Smooth muscle cell (in vitro differentiated cells): ENCODE measurements around the gene EGFR. TPM values are rescaled to one million over a fixed set of nuclear protein-coding genes. Genes with fewer than 3 reads are reported as not detected.

Experiments used
- DNase-seq: peaks from one replicate; lab custom pipeline; 2025; ENCODE audit not compliant: unreplicated experiment; lab: John Stamatoyannopoulos, UW
- H2AFZ ChIP-seq: fragments of 200-600 bp; sonication (generic); 2 replicates; pipeline ENCODE4 v1.6.0; 2016; ENCODE audit warnings: antibody characterized with exemption, low read depth, mild to moderate bottlenecking
- H3F3A ChIP-seq: fragments of 200-600 bp; sonication (generic); 2 replicates; pipeline ENCODE4 v1.6.0; 2017; ENCODE audit warnings: antibody characterized with exemption, low read depth
- H3K27ac ChIP-seq: fragments of 200-600 bp; sonication (generic); 2 replicates; pipeline ENCODE4 v1.5.1; 2016; ENCODE audit warnings: low read depth, mild to moderate bottlenecking
- H3K27me3 ChIP-seq: fragments of 200-600 bp; sonication (generic); 2 replicates; pipeline ENCODE4 v1.6.1; 2016; ENCODE audit warnings: low read depth, mild to moderate bottlenecking
- H3K36me3 ChIP-seq: fragments of 200-600 bp; sonication (generic); 2 replicates; pipeline ENCODE4 v1.5.1; 2016; ENCODE audit warnings: low read depth
- H3K4me1 ChIP-seq: fragments of 200-600 bp; sonication (generic); 2 replicates; pipeline ENCODE4 v1.5.1; 2016; ENCODE audit warnings: low read depth
- H3K4me2 ChIP-seq: fragments of 200-600 bp; sonication (generic); 2 replicates; pipeline ENCODE4 v1.6.0; 2016; ENCODE audit warnings: mild to moderate bottlenecking
- H3K4me3 ChIP-seq: fragments of 200-600 bp; sonication (generic); 2 replicates; pipeline ENCODE4 v1.5.1; 2016; ENCODE audit warnings: mild to moderate bottlenecking
- H3K79me2 ChIP-seq: fragments of 200-600 bp; sonication (generic); 2 replicates; pipeline ENCODE4 v1.6.0; 2016; ENCODE audit warnings: low read depth, mild to moderate bottlenecking
- H3K9ac ChIP-seq: fragments of 200-600 bp; sonication (generic); 2 replicates; pipeline ENCODE4 v1.6.0; 2016; ENCODE audit warnings: low read depth
- H3K9me3 ChIP-seq: fragments of 200-600 bp; sonication (generic); replicated peaks from 2 replicates; pipeline ENCODE4 v1.5.1; 2016; ENCODE audit warnings: low read depth
- H4K20me1 ChIP-seq: fragments of 200-600 bp; sonication (generic); 2 replicates; pipeline ENCODE4 v1.6.0; 2016; ENCODE audit warnings: low read depth
- WGBS: methylation state at CpG from one replicate; pipeline ENCODE4 v1.1.7; 2016; ENCODE audit warnings: low lambda C conversion rate; 5-methylcytosine and 5-hydroxymethylcytosine counted together
- polyA plus RNA-seq: library from polyadenylated mRNA; unstranded; fragments of >200 nt; fragmentation: Nextera tagmentation; extraction: Ambion mirVana; gene quantifications from 2 replicates; pipeline ENCODE4 v1.2.1, GENCODE V29; 2016
- total RNA-seq: library from RNA; depleted of rRNA; stranded (reverse); fragments of >200 nt; gene quantifications from 2 replicates; pipeline ENCODE4 v1.2.3, GENCODE V29; 2014
- TF ChIP-seq, protein P1 (sequence below): fragments of 200-600 bp; sonication (generic); IDR thresholded peaks from 2 replicates; pipeline ENCODE4 v1.5.1; 2017; ENCODE audit warnings: borderline replicate concordance, mild to moderate bottlenecking, antibody characterized with exemption; ENCODE audit not compliant: insufficient read depth, poor library complexity, severe bottlenecking

The EGFR gene
- total and polyA plus RNA-seq, 2 experiments from 2014 or later = 9.0 to 31.1 TPM

- Histone ChIP-seq H4K20me1 (peaks cover 32% of the 10 kb centered on the region), H3K4me3 (no peak overlapping the region), H3K9me3 (no peaks in the 10 kb centered on the region), H3K36me3 (no peaks in the 10 kb centered on the region), H3K9ac (no peak overlapping the region), H3K27ac (no peak overlapping the region), H2AFZ (no peak overlapping the region), H3K27me3 (no peaks in the 10 kb centered on the region), H3K4me2 (no peak overlapping the region), H3K4me1 (peaks cover 38% of the 10 kb centered on the region), H3K79me2 (peaks cover 18% of the 10 kb centered on the region), H3F3A (peaks cover 7% of the 10 kb centered on the region)
- 91% methylated on average over 9 of the region's 9 CpGs for WGBS
- no peak for DNase-seq
- TF ChIP-seq, protein P1, sequence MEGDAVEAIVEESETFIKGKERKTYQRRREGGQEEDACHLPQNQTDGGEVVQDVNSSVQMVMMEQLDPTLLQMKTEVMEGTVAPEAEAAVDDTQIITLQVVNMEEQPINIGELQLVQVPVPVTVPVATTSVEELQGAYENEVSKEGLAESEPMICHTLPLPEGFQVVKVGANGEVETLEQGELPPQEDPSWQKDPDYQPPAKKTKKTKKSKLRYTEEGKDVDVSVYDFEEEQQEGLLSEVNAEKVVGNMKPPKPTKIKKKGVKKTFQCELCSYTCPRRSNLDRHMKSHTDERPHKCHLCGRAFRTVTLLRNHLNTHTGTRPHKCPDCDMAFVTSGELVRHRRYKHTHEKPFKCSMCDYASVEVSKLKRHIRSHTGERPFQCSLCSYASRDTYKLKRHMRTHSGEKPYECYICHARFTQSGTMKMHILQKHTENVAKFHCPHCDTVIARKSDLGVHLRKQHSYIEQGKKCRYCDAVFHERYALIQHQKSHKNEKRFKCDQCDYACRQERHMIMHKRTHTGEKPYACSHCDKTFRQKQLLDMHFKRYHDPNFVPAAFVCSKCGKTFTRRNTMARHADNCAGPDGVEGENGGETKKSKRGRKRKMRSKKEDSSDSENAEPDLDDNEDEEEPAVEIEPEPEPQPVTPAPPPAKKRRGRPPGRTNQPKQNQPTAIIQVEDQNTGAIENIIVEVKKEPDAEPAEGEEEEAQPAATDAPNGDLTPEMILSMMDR = no peak
Measured at GRCh38 chr7:55101359-55101758, 82.5 kb downstream of the EGFR start.

DNA sequence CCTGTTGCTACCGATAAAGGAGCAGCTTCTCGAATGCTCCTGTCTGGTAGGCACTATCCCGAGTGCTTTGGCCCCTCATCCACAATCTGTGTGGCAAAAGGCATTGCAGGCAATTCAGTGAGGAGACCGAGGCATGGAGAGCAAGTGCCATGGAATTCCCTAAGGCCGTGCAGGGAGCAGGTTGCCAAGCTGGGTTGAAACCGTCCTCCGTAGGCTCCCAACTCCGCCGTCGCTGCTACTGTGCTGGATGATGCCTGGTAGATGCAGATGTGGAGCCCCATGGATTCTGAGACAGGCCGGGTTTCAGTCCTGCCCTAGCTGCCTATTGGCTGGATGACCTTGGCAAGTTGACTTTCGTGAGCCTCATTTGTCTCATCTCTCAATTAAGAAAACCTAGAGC is 85.3 kb downstream of the EGFR start:
- Histone ChIP-seq H3K9ac (no peak overlapping the region), H3K27ac (no peak overlapping the region)

DNA sequence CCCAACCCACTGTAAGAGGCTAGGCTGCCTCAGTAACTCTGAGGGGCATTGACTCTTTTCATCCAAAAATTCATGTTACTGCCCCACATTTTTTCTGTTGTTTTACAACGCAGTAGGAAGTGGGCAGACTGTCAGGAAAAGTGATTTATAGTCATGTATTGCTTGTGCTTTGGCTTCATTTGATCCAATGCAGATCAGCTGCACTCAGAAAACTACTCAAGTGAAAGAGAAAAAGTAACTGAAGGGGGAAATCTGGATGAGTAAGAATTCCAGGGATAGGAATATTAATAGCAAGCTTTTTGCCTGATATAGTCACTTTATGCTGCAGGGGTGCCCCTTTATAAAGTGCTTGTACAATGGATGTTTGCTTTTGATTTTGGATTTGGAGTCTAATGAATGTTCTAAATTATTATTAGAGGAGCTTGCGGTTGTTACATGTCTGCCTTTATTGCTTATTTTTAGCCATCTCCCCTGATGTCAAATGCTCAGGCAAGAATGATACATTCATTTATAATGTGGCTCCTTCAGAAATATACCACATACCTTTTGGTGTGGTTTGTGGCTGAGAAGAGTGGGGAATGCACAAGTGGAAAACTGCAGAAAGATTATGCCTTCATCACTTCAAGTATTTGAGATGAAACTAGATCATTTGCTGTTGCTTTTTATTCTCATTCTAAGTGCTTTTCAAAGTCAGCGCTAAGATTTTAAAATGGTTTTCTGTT is 86.1 kb downstream of the EGFR start:
- 48% methylated on average over 3 of the region's 3 CpGs for WGBS
- no peak overlapping the region for H3K9ac ChIP-seq
- peaks cover 12% of the 10 kb centered on the region for H3K79me2 ChIP-seq
- H3K4me3 ChIP-seq = no peak overlapping the region
- peak overlapping the region; percentile 79 for H3K27ac ChIP-seq
- no peak overlapping the region for H2AFZ ChIP-seq
- peaks cover 15% of the 10 kb centered on the region for H3F3A ChIP-seq
- no peaks in the 10 kb centered on the region for H3K27me3 ChIP-seq
- H3K4me2 ChIP-seq = peak overlapping the region; percentile 66
- no peaks in the 10 kb centered on the region for H3K36me3 ChIP-seq
- no peaks in the 10 kb centered on the region for H3K9me3 ChIP-seq
- peaks cover 35% of the 10 kb centered on the region for H3K4me1 ChIP-seq
- TF ChIP-seq, protein P1 = no peak
- peaks cover 28% of the 10 kb centered on the region for H4K20me1 ChIP-seq
- DNase-seq = no peak

More for the DNA sequence above, 85.3 kb downstream of the EGFR start:
- Histone ChIP-seq H3K4me1 (peaks cover 36% of the 10 kb centered on the region), H3K36me3 (no peaks in the 10 kb centered on the region), H3F3A (peaks cover 15% of the 10 kb centered on the region), H3K4me3 (no peak overlapping the region), H4K20me1 (peaks cover 34% of the 10 kb centered on the region), H3K27me3 (no peaks in the 10 kb centered on the region), H3K9me3 (no peaks in the 10 kb centered on the region), H2AFZ (no peak overlapping the region), H3K4me2 (peak overlapping the region; percentile 66), H3K79me2 (peaks cover 12% of the 10 kb centered on the region)
- 97% methylated on average over 12 of the region's 12 CpGs for WGBS
- no peak for DNase-seq
- TF ChIP-seq, protein P1 = no peak

GRCh38 chr7:55105952-55106351 is 87.1 kb downstream of the EGFR start:
- 70% methylated on average over 6 of the region's 6 CpGs for WGBS
- H3K36me3 ChIP-seq = no peaks in the 10 kb centered on the region
- no peak overlapping the region for H3K4me3 ChIP-seq
- no peak for DNase-seq
- H3K27me3 ChIP-seq = no peaks in the 10 kb centered on the region
- H3F3A ChIP-seq = peaks cover 19% of the 10 kb centered on the region
- TF ChIP-seq, protein P1 = no peak
- no peak overlapping the region for H3K9ac ChIP-seq
- no peaks in the 10 kb centered on the region for H3K9me3 ChIP-seq
- H3K4me1 ChIP-seq = peaks cover 34% of the 10 kb centered on the region
- H4K20me1 ChIP-seq = peaks cover 20% of the 10 kb centered on the region
- H3K27ac ChIP-seq = peak overlapping the region; percentile 79
- no peak overlapping the region for H2AFZ ChIP-seq
- H3K4me2 ChIP-seq = peak overlapping the region; percentile 66
- H3K79me2 ChIP-seq = peaks cover 12% of the 10 kb centered on the region
